Heart right ventricle (tissue), 16 donors: Measurements from ENCODE around the gene MMP24. TPM values are rescaled to one million over a fixed set of nuclear protein-coding genes. Genes with fewer than 3 reads are reported as not detected.
"Not testable (repeated sequence)": the region's sequence is repeated elsewhere in the genome, so short reads cannot be mapped to it uniquely, and the experiment has no call there.

Source experiments
- ATAC-seq, 8 donors: fragments of 200-7000 bp; cut with Tn5 transposase; one replicate each; pipeline ENCODE4 v1.9.1; 2020; ENCODE audit warnings: mild to moderate bottlenecking in 8 of 8, moderate library complexity in 8 of 8, moderate number of reproducible peaks in 1 of 8
- DNase-seq, 2 donors: peaks; one replicate each; pipeline ENCODE4 v3.0.0-alpha.2; 2020
- H3K27ac ChIP-seq, 10 donors: fragments of 200-600 bp; sonication (generic) in 2 of 10; one replicate each; pipeline versions ENCODE4 v1.5.0 to v1.8.0; 2020 to 2022; ENCODE audit warnings: mild to moderate bottlenecking in 3 of 10
- H3K27me3 ChIP-seq, 7 donors: fragments of 200-600 bp; one replicate each; pipeline ENCODE4 v1.8.0; 2021 to 2022; ENCODE audit warnings: mild to moderate bottlenecking in 2 of 7
- H3K36me3 ChIP-seq, 9 donors: fragments of 200-600 bp; sonication (generic) in 1 of 9; one replicate each; pipeline versions ENCODE4 v1.5.0 to v1.8.0; 2020 to 2022; ENCODE audit warnings: mild to moderate bottlenecking in 2 of 9
- H3K4me1 ChIP-seq, 9 donors: fragments of 200-600 bp; sonication (generic) in 1 of 9; one replicate each; pipeline versions ENCODE4 v1.5.0 to v1.8.0; 2020 to 2022; ENCODE audit warnings: mild to moderate bottlenecking in 4 of 9
- H3K4me3 ChIP-seq, 10 donors: fragments of 200-600 bp; sonication (generic) in 2 of 10; one replicate each; pipeline versions ENCODE4 v1.5.0 to v1.8.0; 2020 to 2022; ENCODE audit warnings: mild to moderate bottlenecking in 7 of 10, moderate library complexity in 2 of 10
- H3K9me3 ChIP-seq, 11 donors: fragments of 200-600 bp in 10 of 11; sonication (generic) in 2 of 11; one replicate each; pipeline versions ENCODE4 v1.5.0 to v1.8.0; 2013 to 2022; ENCODE audit warnings: mild to moderate bottlenecking in 2 of 11, control low read depth in 1 of 11, moderate library complexity in 1 of 11
- WGBS, 2 donors: extraction: QIAGEN DNeasy Blood & Tissue Kit; methylation state at CpG; one replicate each; pipeline ENCODE4 v1.1.7; 2013; ENCODE audit warnings: inconsistent platforms in 1 of 2; 5-methylcytosine and 5-hydroxymethylcytosine counted together
- intact Hi-C, 10 donors: fragments of 100-400 bp; cut with DNase I; formaldehyde crosslinking; loops; one replicate each; pipeline versions ENCODE4 v1.11.1 to v1.14.2; 2022
- polyA plus RNA-seq, 2 donors: library from polyadenylated mRNA; stranded (reverse); fragments of 200-250 nt; gene quantifications; one replicate each; pipeline ENCODE4 v1.2.3, GENCODE V29; 2013
- total RNA-seq, 10 donors: library from RNA; stranded (reverse); fragmentation: NEBNext Ultra II Directional in 3 of 10; extraction: Animal tissue kit (Norgen Biotek cat#: 25700) in 3 of 10; gene quantifications; one replicate each; pipeline versions ENCODE4 v1.2.1 to v1.2.4, GENCODE V29; 2021 to 2023
- TF ChIP-seq, protein P1 (sequence below), 9 donors: fragments of 200-600 bp; sonication (generic) in 2 of 9; IDR thresholded peaks; one replicate each; pipeline versions ENCODE4 v1.5.0 to v1.8.0; 2021 to 2022; ENCODE audit warnings: antibody characterized with exemption in 9 of 9, mild to moderate bottlenecking in 5 of 9, moderate library complexity in 1 of 9
- donor health status: Arrhythmogenic right ventricular cardiomyopathy.
- donor health status: ischemic (EF 13 %, LVEDD 7.1; RV severe dilation, severe dysfunction).
- donor health status: healthy with polysubstance abuse.
- donor health status: DM: no; HTN: yes; CAD: no.
- donor health status: DM: no; HTN: no; CAD: no.
- donor health status: ischemic (EF 25% LVEDD 6.9; RV normal size, moderate dysfunction).
- donor health status: ischemic (EF 25% LVEDD 5.7; RV mildly dilated, moderate dysfunction).
- donor health status: healthy.
- donor health status: DM: yes; HTN: yes; CAD: no.
- donor health status: Ischemic cardiomyopathy.
- donor health status: ischemic (EF 35%, LVEDD 5.7; RV mildly dilated, moderate dysfunction).
- donor health status: nonischemic (EF 11% LVEDD 7.7; RV severe dilation, severe dysfunction).
- donor health status: DM: yes; HTN: yes; CAD: no.
- donor health status: PGD.
- donor health status: ischemic (EF 29% LVEDD 5.4; RV normal size, mild dysfunction).
- donor health status: nonischemic (EF 23%, LVEDD 6.1; RV moderate dilation, normal function).

MMP24 gene
- total and polyA plus RNA-seq, 12 donors: 0.09 to 1.2 (median 0.22) TPM; not detected in 1

DNA sequence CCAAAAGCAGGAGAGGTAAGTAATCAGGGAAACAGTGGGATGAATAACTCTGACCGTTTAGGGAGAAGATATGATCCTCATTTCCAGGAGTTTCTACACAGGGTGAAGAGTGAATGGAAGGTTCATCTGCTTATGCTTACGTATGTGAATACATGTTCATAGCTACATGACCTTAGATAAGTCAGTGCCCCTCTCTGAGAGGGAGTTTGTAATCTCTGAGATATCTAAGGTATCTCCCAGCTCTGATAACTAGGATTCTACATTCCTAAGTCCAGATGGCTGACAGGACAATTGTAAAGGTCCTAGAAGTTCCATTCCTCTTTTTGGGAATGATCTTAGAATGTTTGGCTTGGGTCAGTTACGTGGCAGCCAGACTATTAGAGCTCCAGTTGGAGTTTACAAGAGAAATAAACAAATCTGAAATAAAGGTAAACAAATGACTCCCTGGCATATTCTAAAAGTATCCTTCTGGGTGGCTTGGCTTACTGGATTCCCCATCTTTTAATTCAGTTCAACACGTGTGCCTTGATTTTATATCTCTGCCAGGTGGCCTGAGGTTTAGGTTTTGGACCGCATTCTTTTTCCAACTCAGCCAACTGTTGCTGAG lies 38.8 kb upstream of the MMP24 start:
- ATAC-seq (no peak), DNase-seq (no peak)
- H3K4me3 ChIP-seq: no peak overlapping the region
- no peaks in the 10 kb centered on the region for H3K36me3 ChIP-seq
- intact Hi-C loops: no loop called here
- no peaks in the 10 kb centered on the region for H3K27me3 ChIP-seq
- no peak overlapping the region for H3K27ac ChIP-seq
- peaks cover 0 to 15% (median 0%) of the 10 kb centered on the region in 9 donors for H3K4me1 ChIP-seq
- WGBS, 2 donors: 76 to 78% methylated on average over 5 of the region's 5 CpGs
- peaks cover 0 to 7% (median 0%) of the 10 kb centered on the region in 11 donors for H3K9me3 ChIP-seq
- TF ChIP-seq, protein P1, sequence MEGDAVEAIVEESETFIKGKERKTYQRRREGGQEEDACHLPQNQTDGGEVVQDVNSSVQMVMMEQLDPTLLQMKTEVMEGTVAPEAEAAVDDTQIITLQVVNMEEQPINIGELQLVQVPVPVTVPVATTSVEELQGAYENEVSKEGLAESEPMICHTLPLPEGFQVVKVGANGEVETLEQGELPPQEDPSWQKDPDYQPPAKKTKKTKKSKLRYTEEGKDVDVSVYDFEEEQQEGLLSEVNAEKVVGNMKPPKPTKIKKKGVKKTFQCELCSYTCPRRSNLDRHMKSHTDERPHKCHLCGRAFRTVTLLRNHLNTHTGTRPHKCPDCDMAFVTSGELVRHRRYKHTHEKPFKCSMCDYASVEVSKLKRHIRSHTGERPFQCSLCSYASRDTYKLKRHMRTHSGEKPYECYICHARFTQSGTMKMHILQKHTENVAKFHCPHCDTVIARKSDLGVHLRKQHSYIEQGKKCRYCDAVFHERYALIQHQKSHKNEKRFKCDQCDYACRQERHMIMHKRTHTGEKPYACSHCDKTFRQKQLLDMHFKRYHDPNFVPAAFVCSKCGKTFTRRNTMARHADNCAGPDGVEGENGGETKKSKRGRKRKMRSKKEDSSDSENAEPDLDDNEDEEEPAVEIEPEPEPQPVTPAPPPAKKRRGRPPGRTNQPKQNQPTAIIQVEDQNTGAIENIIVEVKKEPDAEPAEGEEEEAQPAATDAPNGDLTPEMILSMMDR (IDR thresholded peaks at IDR 0.05): no peak

DNA sequence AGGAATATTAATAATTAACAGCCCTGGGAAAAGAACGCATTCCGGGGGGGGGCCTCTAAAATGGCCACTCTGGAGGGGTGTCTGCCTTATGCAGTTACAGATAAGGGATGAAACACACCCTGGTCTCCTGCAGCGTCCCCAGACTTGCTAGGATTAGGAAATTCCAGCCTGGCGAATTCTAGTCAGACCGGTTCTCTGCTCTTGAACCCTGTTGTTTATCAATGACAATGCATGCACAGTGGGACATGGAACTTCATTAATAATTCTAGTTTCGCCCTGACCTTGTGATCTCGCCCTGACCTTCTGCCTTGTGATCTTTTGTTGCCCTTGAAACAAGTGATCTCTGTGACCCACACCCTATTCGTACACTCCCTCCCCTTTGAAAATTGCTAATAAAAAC lies 37.3 kb upstream of the MMP24 start:
- H3K36me3 ChIP-seq, H3K4me3 ChIP-seq, H3K27ac ChIP-seq, H3K27me3 ChIP-seq, H3K9me3 ChIP-seq, intact Hi-C loops, ATAC-seq, DNase-seq: not testable (repeated sequence)
- H3K4me1 ChIP-seq: peaks cover 0 to 15% (median 0%) of the 10 kb centered on the region in 9 donors
- 88 to 90% methylated on average over 8 of the region's 8 CpGs for WGBS, 2 donors

- intact Hi-C loops: no loop called here
- DNase-seq (no peak), ATAC-seq (no peak)
- H3K36me3 ChIP-seq: no peaks in the 10 kb centered on the region
- TF ChIP-seq, protein P1 (IDR thresholded peaks at IDR 0.05): no peak
- WGBS, 2 donors: 89 to 91% methylated on average over 6 of the region's 6 CpGs
- H3K27ac ChIP-seq: no peak overlapping the region
- peaks cover 0 to 15% (median 0%) of the 10 kb centered on the region in 9 donors for H3K4me1 ChIP-seq
- H3K9me3 ChIP-seq: peaks cover 0 to 9% (median 0%) of the 10 kb centered on the region in 11 donors
- no peak overlapping the region for H3K4me3 ChIP-seq
- H3K27me3 ChIP-seq: no peaks in the 10 kb centered on the region
Measured at GRCh38 chr20:35190556-35190955, 35.9 kb upstream of the MMP24 start.

- TF ChIP-seq, protein P1 (IDR thresholded peaks at IDR 0.05): no peak
- H3K9me3 ChIP-seq: peaks cover 0 to 19% (median 6%) of the 10 kb centered on the region in 11 donors
- DNase-seq: no peak
- no peak overlapping the region for H3K27ac ChIP-seq
- no peaks in the 10 kb centered on the region for H3K36me3 ChIP-seq
- no peaks in the 10 kb centered on the region for H3K27me3 ChIP-seq
- intact Hi-C loops: no loop called here
- 66% methylated on average over 5 of the region's 5 CpGs for WGBS, 2 donors
- H3K4me1 ChIP-seq: peaks cover 0 to 15% (median 0%) of the 10 kb centered on the region in 9 donors
- no peak overlapping the region for H3K4me3 ChIP-seq
- ATAC-seq: no peak
Measured at GRCh38 chr20:35191419-35192117, 34.9 kb upstream of the MMP24 start.
